Measurements from ENCODE around the gene HCN2.

HCN2 gene

DNA sequence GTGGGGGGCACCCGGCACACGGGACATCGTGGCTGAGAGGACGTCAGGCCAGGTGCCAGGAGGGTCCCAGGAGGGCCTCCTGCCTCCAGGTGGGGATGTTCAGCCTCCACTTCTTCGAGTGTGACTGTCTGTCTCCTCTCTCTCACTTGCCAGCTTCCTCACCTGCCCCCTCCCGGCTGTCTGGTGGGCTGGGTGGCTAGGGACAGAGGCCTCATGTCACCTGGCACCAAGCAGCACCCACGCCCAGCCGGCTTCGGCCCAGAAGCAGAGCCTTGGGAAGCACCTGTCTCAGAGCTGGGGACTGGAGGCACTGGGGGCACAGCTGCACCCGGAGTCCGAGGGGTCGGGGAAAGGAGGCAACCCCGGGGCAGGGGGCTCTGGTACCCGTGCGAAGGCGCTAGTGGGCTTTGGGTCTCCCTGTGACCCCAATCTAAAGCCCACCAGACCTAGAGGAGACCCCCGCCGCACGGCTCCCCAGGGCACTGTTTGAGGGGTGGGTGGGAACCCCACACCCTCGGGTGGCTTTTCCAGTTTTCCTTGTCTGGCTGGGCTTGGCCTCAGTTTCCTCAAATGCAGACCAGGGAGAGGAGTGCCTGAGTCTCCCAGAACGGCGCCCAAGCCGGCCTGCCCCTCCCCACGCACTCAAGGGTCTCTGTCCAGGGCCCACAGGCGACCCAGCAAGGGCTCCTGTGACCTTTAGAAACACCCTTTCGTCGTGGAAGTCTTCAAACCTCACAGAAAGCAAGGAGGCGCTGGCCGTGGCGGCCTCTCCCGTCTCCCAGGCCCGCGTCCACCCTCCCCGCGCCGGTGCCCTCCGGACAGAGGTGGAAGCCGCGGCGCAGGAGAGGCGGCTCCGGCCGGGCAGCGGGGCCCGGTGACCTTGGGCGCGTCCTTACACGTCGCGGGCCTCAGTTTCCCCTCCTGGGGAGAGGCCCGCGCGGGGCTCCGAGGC is 664 bp upstream of the HCN2 start:
- H4K20me1 ChIP-seq (ENCODE audit: low read depth, low read length), result no peaks in the 10 kb centered on the region; the same call in 1 of the 2 replicates
- H3K9me3 ChIP-seq (ENCODE audit: insufficient read depth, low read length), result no peaks in the 10 kb centered on the region
- H3K9ac ChIP-seq (ENCODE audit: low read length), result no peak overlapping the region
- H3K36me3 ChIP-seq (ENCODE audit: low read length), result no peaks in the 10 kb centered on the region
- no peaks in the 10 kb centered on the region for H3F3A ChIP-seq (ENCODE audit: insufficient read depth)
- H3K79me2 ChIP-seq (ENCODE audit: insufficient read depth, low read length), result no peaks in the 10 kb centered on the region
- H3K4me2 ChIP-seq (ENCODE audit: low read depth, low read length, poor library complexity, severe bottlenecking), result no peak overlapping the region
- H3K27me3 ChIP-seq (ENCODE audit: low read length), result no peaks in the 10 kb centered on the region
- no peaks in the 10 kb centered on the region for H3K9me2 ChIP-seq (replicated peaks; ENCODE audit: insufficient read depth, low read length)
- H2AFZ ChIP-seq (ENCODE audit: low read depth, low read length, severe bottlenecking), result no peak overlapping the region
- H3K4me3 ChIP-seq (ENCODE audit: insufficient read depth, low read length, poor library complexity, severe bottlenecking), result no peak overlapping the region
- no peak for TF ChIP-seq EZH2phosphoT487 (conservative IDR thresholded peaks at IDR 0.05; ENCODE audit: low read length)
- TF ChIP-seq, protein P1, sequence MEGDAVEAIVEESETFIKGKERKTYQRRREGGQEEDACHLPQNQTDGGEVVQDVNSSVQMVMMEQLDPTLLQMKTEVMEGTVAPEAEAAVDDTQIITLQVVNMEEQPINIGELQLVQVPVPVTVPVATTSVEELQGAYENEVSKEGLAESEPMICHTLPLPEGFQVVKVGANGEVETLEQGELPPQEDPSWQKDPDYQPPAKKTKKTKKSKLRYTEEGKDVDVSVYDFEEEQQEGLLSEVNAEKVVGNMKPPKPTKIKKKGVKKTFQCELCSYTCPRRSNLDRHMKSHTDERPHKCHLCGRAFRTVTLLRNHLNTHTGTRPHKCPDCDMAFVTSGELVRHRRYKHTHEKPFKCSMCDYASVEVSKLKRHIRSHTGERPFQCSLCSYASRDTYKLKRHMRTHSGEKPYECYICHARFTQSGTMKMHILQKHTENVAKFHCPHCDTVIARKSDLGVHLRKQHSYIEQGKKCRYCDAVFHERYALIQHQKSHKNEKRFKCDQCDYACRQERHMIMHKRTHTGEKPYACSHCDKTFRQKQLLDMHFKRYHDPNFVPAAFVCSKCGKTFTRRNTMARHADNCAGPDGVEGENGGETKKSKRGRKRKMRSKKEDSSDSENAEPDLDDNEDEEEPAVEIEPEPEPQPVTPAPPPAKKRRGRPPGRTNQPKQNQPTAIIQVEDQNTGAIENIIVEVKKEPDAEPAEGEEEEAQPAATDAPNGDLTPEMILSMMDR (IDR thresholded peaks at IDR 0.05; ENCODE audit: insufficient read depth, low read length, poor library complexity, severe bottlenecking), result no peak
- H3K27ac ChIP-seq (ENCODE audit: low read depth, low read length), result no peak overlapping the region

DNA sequence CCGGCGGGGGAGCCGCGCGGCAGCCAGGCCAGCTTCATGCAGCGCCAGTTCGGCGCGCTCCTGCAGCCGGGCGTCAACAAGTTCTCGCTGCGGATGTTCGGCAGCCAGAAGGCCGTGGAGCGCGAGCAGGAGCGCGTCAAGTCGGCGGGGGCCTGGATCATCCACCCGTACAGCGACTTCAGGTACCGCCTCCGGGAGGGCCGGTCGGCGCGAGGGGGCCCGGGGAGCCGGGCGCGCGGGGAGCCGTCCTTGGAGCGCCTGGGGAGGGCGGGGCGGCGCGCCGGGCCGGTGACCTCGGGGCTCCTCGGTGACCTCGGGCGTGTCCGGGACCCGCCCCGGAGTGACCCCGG is 690 bp downstream of the HCN2 start:
- no peaks in the 10 kb centered on the region for H3K9me3 ChIP-seq (ENCODE audit: insufficient read depth, low read length)
- H3K4me3 ChIP-seq (ENCODE audit: insufficient read depth, low read length, poor library complexity, severe bottlenecking), result no peak overlapping the region
- no peak overlapping the region for H2AFZ ChIP-seq (ENCODE audit: low read depth, low read length, severe bottlenecking)
- H3F3A ChIP-seq (ENCODE audit: insufficient read depth), result no peaks in the 10 kb centered on the region
- H3K79me2 ChIP-seq (ENCODE audit: insufficient read depth, low read length), result no peaks in the 10 kb centered on the region
- H4K20me1 ChIP-seq (ENCODE audit: low read depth, low read length), result no peaks in the 10 kb centered on the region
- no peaks in the 10 kb centered on the region for H3K27me3 ChIP-seq (ENCODE audit: low read length)
- TF ChIP-seq, protein P1 (IDR thresholded peaks at IDR 0.05; ENCODE audit: insufficient read depth, low read length, poor library complexity, severe bottlenecking), result no peak
- no peak for TF ChIP-seq EZH2phosphoT487 (conservative IDR thresholded peaks at IDR 0.05; ENCODE audit: low read length)
- no peak overlapping the region for H3K9ac ChIP-seq (ENCODE audit: low read length)
- H3K36me3 ChIP-seq (ENCODE audit: low read length), result no peaks in the 10 kb centered on the region
- no peak overlapping the region for H3K4me2 ChIP-seq (ENCODE audit: low read depth, low read length, poor library complexity, severe bottlenecking)
- H3K27ac ChIP-seq (ENCODE audit: low read depth, low read length), result no peak overlapping the region
- no peaks in the 10 kb centered on the region for H3K9me2 ChIP-seq (replicated peaks; ENCODE audit: insufficient read depth, low read length)

DNA sequence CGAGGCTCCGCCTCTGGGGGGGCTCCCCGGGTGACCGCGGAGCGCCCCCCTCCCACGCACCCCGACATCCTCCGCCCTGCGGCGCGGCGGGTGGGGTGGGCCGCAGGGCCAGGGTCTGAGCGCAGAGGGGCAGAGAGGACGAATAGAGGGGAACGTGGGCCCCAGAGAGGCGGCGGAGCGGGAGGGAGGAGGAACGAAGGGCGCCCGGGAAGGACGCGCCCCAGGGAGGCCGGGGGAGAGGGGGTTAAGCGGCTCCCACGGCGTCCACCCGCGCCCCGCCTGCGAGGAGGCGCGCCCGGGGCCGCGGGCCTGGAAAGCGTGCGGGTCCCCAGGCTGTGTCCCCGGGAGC is 1.0 kb downstream of the HCN2 start:
- Histone ChIP-seq H3F3A (ENCODE audit: insufficient read depth) (no peaks in the 10 kb centered on the region), H3K9ac (ENCODE audit: low read length) (no peak overlapping the region), H3K27me3 (ENCODE audit: low read length) (no peaks in the 10 kb centered on the region), H3K4me3 (ENCODE audit: insufficient read depth, low read length, poor library complexity, severe bottlenecking) (no peak overlapping the region), H3K9me2 (replicated peaks; ENCODE audit: insufficient read depth, low read length) (no peaks in the 10 kb centered on the region), H4K20me1 (ENCODE audit: low read depth, low read length) (no peaks in the 10 kb centered on the region), H3K4me2 (ENCODE audit: low read depth, low read length, poor library complexity, severe bottlenecking) (no peak overlapping the region), H3K36me3 (ENCODE audit: low read length) (no peaks in the 10 kb centered on the region), H3K27ac (ENCODE audit: low read depth, low read length) (no peak overlapping the region), H3K9me3 (ENCODE audit: insufficient read depth, low read length) (no peaks in the 10 kb centered on the region), H2AFZ (ENCODE audit: low read depth, low read length, severe bottlenecking) (no peak overlapping the region), H3K79me2 (ENCODE audit: insufficient read depth, low read length) (no peaks in the 10 kb centered on the region)
- TF ChIP-seq, protein P1 (IDR thresholded peaks at IDR 0.05; ENCODE audit: insufficient read depth, low read length, poor library complexity, severe bottlenecking), result no peak
- TF ChIP-seq EZH2phosphoT487 (conservative IDR thresholded peaks at IDR 0.05; ENCODE audit: low read length), result no peak
